Measurements from ENCODE around the gene PPP1R1A.

DNA sequence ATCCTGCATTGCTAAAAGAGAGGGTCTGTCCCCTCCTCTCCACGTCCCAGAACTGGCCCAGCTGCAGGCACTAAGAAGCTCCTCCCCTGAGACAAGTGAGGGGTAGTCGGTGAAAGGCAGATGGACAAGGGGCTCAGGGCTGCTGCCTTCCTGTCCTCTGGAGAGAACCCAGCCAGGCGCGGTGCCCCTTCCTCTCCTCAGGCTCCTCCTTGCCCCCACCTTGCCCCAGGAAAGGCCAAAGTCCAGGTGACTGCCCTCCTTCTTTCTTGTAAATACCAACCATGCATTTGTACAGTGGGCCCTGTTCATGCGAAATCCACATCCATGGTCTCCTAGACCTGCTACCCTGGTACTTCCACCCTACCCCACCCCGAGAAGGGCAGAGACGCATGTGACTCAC is 9.7 kb downstream of the PPP1R1A start:
- no peak for TF ChIP-seq CTCF (IDR thresholded peaks at IDR 0.05)
- no peak for TF ChIP-seq POLR2A (IDR thresholded peaks at IDR 0.05)

All from uterus (tissue), 2 donors.